Measurements from ENCODE around the gene TMEM154.

Gene TMEM154

GRCh38 chr4:152619556-152619955 lies 60.2 kb downstream of the TMEM154 start:
- no peak overlapping the region for H3K4me3 ChIP-seq (replicated peaks in 1 of 2; ENCODE audit: low read depth in 2 of 2, low read length in 2 of 2)
- no peak for DNase-seq (ENCODE audit: low read depth in 2 of 2)
- no peak for TF ChIP-seq CTCF (IDR thresholded peaks at IDR 0.05; ENCODE audit: low read depth, low read length)

GRCh38 chr4:152618971-152619370 lies 60.8 kb downstream of the TMEM154 start:
- no peak overlapping the region for H3K4me3 ChIP-seq (replicated peaks in 1 of 2; ENCODE audit: low read depth in 2 of 2, low read length in 2 of 2)
- no peak for DNase-seq (ENCODE audit: low read depth in 2 of 2)
- TF ChIP-seq CTCF (IDR thresholded peaks at IDR 0.05; ENCODE audit: low read depth, low read length): no peak

GRCh38 chr4:152616804-152617203 lies 63.0 kb downstream of the TMEM154 start:
- no peak for TF ChIP-seq CTCF (IDR thresholded peaks at IDR 0.05; ENCODE audit: low read depth, low read length)
- no peak overlapping the region for H3K4me3 ChIP-seq (replicated peaks in 1 of 2; ENCODE audit: low read depth in 2 of 2, low read length in 2 of 2)
- no peak for DNase-seq (ENCODE audit: low read depth in 2 of 2)

GRCh38 chr4:152613841-152614721 lies 65.7 kb downstream of the TMEM154 start:
- no peak overlapping the region for H3K4me3 ChIP-seq (replicated peaks in 1 of 2; ENCODE audit: low read depth in 2 of 2, low read length in 2 of 2)
- TF ChIP-seq CTCF (IDR thresholded peaks at IDR 0.05; ENCODE audit: low read depth, low read length): no peak
- no peak for DNase-seq (ENCODE audit: low read depth in 2 of 2)

GRCh38 chr4:152613351-152613750 lies 66.4 kb downstream of the TMEM154 start:
- no peak for TF ChIP-seq CTCF (IDR thresholded peaks at IDR 0.05; ENCODE audit: low read depth, low read length)
- DNase-seq (ENCODE audit: low read depth in 2 of 2): no peak
- H3K4me3 ChIP-seq (replicated peaks in 1 of 2; ENCODE audit: low read depth in 2 of 2, low read length in 2 of 2): no peak overlapping the region

GRCh38 chr4:152610131-152610530 lies 69.7 kb downstream of the TMEM154 start:
- DNase-seq (ENCODE audit: low read depth in 2 of 2): no peak
- no peak overlapping the region for H3K4me3 ChIP-seq (replicated peaks in 1 of 2; ENCODE audit: low read depth in 2 of 2, low read length in 2 of 2)
- TF ChIP-seq CTCF (IDR thresholded peaks at IDR 0.05; ENCODE audit: low read depth, low read length): no peak
